SHP77 (cell line): ENCODE data around the gene SLC52A1.
A peak's percentile ranks its signal among the peaks of the same experiment; 100 is the strongest.

Experiments used
- DNase-seq, 2 experiments: peaks; one replicate each; lab custom pipeline; 2025; lab: John Stamatoyannopoulos, UW

Gene SLC52A1

GRCh38 chr17:4987767-4988567 lies 47.3 kb downstream of the SLC52A1 start:
- DNase-seq: no peak

- peak; percentile 79 to 85 for DNase-seq
These were observed 48.1 kb downstream of the SLC52A1 start, which contains the start of gene CAMTA2 for GRCh38 chr17:4986951-4987766. Gene CAMTA2, minus strand, starts transcription at chr17:4987675. Its CDS starts 1,453 bp downstream, at chr17:4986222.

GRCh38 chr17:4986403-4986802 lies 48.8 kb downstream of the SLC52A1 start:
- DNase-seq: peak in 1 of 2 experiments; percentile 12
